Measurements from ENCODE around the gene HES7. TPM values are rescaled to one million over a fixed set of nuclear protein-coding genes. Genes with fewer than 3 reads are reported as not detected.

HES7 gene
- total and polyA plus RNA-seq, 9 of the 15 experiments (the other 6 are each of a cell fraction or from before 2014, with no cell fraction given), result 0.03 to 1.7 (median 0.14) TPM; not detected in 1

GRCh38 chr17:8145811-8146210 lies 21.9 kb upstream of the HES7 start (continued):
- no peak for TF ChIP-seq CTCF (IDR thresholded peaks at IDR 0.05 in 2 of 3, conservative IDR thresholded peaks at IDR 0.05 in 1 of 3; ENCODE audit: insufficient read depth in 2 of 3, low read depth in 1 of 3, low read length in 3 of 3)
- TF ChIP-seq, protein P1, sequence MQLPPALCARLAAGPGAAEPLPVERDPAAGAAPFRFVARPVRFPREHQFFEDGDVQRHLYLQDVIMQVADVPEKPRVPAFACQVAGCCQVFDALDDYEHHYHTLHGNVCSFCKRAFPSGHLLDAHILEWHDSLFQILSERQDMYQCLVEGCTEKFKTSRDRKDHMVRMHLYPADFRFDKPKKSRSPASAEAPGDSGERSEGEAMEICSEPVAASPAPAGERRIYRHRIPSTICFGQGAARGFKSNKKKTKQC (CRISPR knock-in tag; IDR thresholded peaks at IDR 0.05), result no peak
- TF ChIP-seq FOXA1 (IDR thresholded peaks at IDR 0.05; ENCODE audit: borderline replicate concordance), result no peak
- TF ChIP-seq ZNF695 (CRISPR knock-in tag; IDR thresholded peaks at IDR 0.05), result no peak
- no peak for TF ChIP-seq ZSCAN29 (IDR thresholded peaks at IDR 0.05)

GRCh38 chr17:8144401-8145231 lies 20.7 kb upstream of the HES7 start:
- intact Hi-C loops (cut with micrococcal nuclease), result no loop called here
- Histone ChIP-seq H2AFZ (ENCODE audit: low read depth, low read length) (no peak overlapping the region), H3K9ac (ENCODE audit: insufficient read depth in 1 of 2, low read depth in 2 of 2, low read length in 2 of 2) (no peak overlapping the region), H3K36me3 (ENCODE audit: control insufficient read depth, insufficient read depth, low read length) (peaks cover 76% of the 10 kb centered on the region; the same call in 2 of the 3 replicates), H3K9me3 (replicated peaks; ENCODE audit: control insufficient read depth, insufficient read depth, low read depth, low read length) (no peaks in the 10 kb centered on the region), H3K27me3 (ENCODE audit: control insufficient read depth in 2 of 2, insufficient read depth in 2 of 2, low read length in 2 of 2) (no peaks in the 10 kb centered on the region), H4K20me1 (replicated peaks; ENCODE audit: control insufficient read depth, insufficient read depth, low read length) (no peaks in the 10 kb centered on the region), H3K4me3 (no peak overlapping the region), H3K27ac (ENCODE audit: extremely low read depth, low read depth, low read length) (no peak overlapping the region), H3K4me2 (ENCODE audit: insufficient read depth, low read length) (no peak overlapping the region), H3K79me2 (ENCODE audit: control insufficient read depth, insufficient read depth, low read length) (no peaks in the 10 kb centered on the region), H3K9me1 (ENCODE audit: control insufficient read depth, insufficient read depth, low read length) (no peaks in the 10 kb centered on the region), H3K4me1 (replicated peaks in 1 of 2; ENCODE audit: control insufficient read depth in 2 of 2, insufficient read depth in 2 of 2, low read length in 2 of 2) (peaks cover 0 to 22% of the 10 kb centered on the region in 2 experiments; a peak in 3 of 5 replicates)
- in situ Hi-C loops (cut with MboI), result no loop called here
- WGBS (ENCODE audit: insufficient coverage, low coverage, missing lambda C conversion rate), result 97% methylated on average over 9 of the region's 15 CpGs
- DNase-seq (ENCODE audit: extremely low read depth in 1 of 4, low spot score in 3 of 4), result no peak
- ATAC-seq, result no peak
- no peak for FAIRE-seq
- POLR2A ChIA-PET, result interaction anchor here (0.5 to 1.4 kb wide), 5 partner anchors 14 to 338 kb away, joined by 3 to 5 read pairs (median 3); no protein-coding TSS in a partner anchor
- CTCF ChIA-PET (ENCODE audit: low intra/inter-chr PET ratio), result no interaction called here
- BruUV-seq (replicated peaks), result no TSS peak
- TF ChIP-seq SMAD3 (CRISPR knock-in tag; conservative IDR thresholded peaks at IDR 0.05) (no peak), SREBF2 (CRISPR knock-in tag; IDR thresholded peaks at IDR 0.05) (no peak), CBFA2T2 (conservative IDR thresholded peaks at IDR 0.05) (no peak), ZFP1 (CRISPR knock-in tag; IDR thresholded peaks at IDR 0.05) (no peak), ZNF609 (CRISPR knock-in tag; IDR thresholded peaks at IDR 0.05; ENCODE audit: borderline replicate concordance) (no peak)
- TF ChIP-seq, protein P2, sequence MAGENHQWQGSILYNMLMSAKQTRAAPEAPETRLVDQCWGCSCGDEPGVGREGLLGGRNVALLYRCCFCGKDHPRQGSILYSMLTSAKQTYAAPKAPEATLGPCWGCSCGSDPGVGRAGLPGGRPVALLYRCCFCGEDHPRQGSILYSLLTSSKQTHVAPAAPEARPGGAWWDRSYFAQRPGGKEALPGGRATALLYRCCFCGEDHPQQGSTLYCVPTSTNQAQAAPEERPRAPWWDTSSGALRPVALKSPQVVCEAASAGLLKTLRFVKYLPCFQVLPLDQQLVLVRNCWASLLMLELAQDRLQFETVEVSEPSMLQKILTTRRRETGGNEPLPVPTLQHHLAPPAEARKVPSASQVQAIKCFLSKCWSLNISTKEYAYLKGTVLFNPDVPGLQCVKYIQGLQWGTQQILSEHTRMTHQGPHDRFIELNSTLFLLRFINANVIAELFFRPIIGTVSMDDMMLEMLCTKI (IDR thresholded peaks at IDR 0.05; ENCODE audit: partially characterized antibody), result no peak

All from K562 (cell line).